K562 (cell line): ENCODE data around the gene PLPPR1. TPM values are rescaled to one million over a fixed set of nuclear protein-coding genes. Genes with fewer than 3 reads are reported as not detected.

ENCODE experiments used
- ATAC-seq: fragments of 200-7000 bp; cut with Tn5 transposase; 3 replicates; pipeline ENCODE4 v1.9.1; 2020; ENCODE audit warnings: moderate library complexity
- BruUV-seq: library from RNA; stranded (reverse); fragments of 400-500 nt; replicated peaks from 2 replicates; lab custom pipeline; 2021; lab: Mats Ljungman, UMichigan
- CTCF ChIA-PET: fragments of 300-600 bp; formaldehyde crosslinking; extraction: SDS; loops from one replicate; lab custom pipeline; 2021; ENCODE audit warnings: low intra/inter-chr PET ratio; lab: Yijun Ruan, JAX
- POLR2A ChIA-PET: fragments of 300-600, 350-650 bp; sonication (Branson Sonifier 250); formaldehyde crosslinking; extraction: SDS; loops from one replicate; lab custom pipeline; 2021; ENCODE audit warnings: antibody characterized with exemption, inconsistent platforms; lab: Yijun Ruan, JAX
- DNase-seq, 4 experiments: peaks; one replicate each; pipeline versions ENCODE4 v3.0.0 to v3.0.0-alpha.2; 2011 to 2018; ENCODE audit warnings: low spot score in 3 of 4, mixed read lengths in 3 of 4; ENCODE audit errors: extremely low read depth in 1 of 4
- FAIRE-seq: peaks from 2 replicates; lab custom pipeline; 2011; peaks lifted over from hg19 to GRCh38; lab: Jason Lieb, UNC
- H2AFZ ChIP-seq: 2 replicates; pipeline ENCODE4 v1.6.0; 2011; ENCODE audit warnings: low read depth, low read length, control low read depth, inconsistent platforms
- H3K27ac ChIP-seq: fragments of 200-600 bp; 3 replicates; pipeline ENCODE4 v1.8.0; 2011; ENCODE audit warnings: low read depth, mild to moderate bottlenecking, control low read depth, inconsistent platforms, low read length, moderate library complexity, mixed read lengths; ENCODE audit errors: extremely low read depth
- H3K27me3 ChIP-seq, 2 experiments: fragments of 300-600 bp in 1 of 2; 2 replicates in 1 of 2; 3 replicates in 1 of 2; pipeline versions ENCODE4 v1.6.0 to v1.8.0; 2011; ENCODE audit warnings: inconsistent platforms in 2 of 2, low read length in 2 of 2, mild to moderate bottlenecking in 1 of 2, mixed read lengths in 1 of 2, moderate library complexity in 1 of 2; ENCODE audit not compliant: control insufficient read depth in 2 of 2, insufficient read depth in 2 of 2
- H3K36me3 ChIP-seq: fragments of 300-600 bp; 3 replicates; pipeline ENCODE4 v1.8.0; 2011; ENCODE audit warnings: mild to moderate bottlenecking, low read length, inconsistent platforms; ENCODE audit not compliant: control insufficient read depth, insufficient read depth
- H3K4me1 ChIP-seq, 2 experiments: fragments of 200-600 bp in 1 of 2; replicated peaks in 1 of 2; 2 replicates in 1 of 2; 3 replicates in 1 of 2; pipeline versions ENCODE4 v1.5.1 to v1.8.0; 2011; ENCODE audit warnings: inconsistent platforms in 2 of 2, low read length in 2 of 2, mild to moderate bottlenecking in 1 of 2, mixed read lengths in 1 of 2, moderate library complexity in 1 of 2; ENCODE audit not compliant: control insufficient read depth in 2 of 2, insufficient read depth in 2 of 2
- H3K4me2 ChIP-seq: 2 replicates; pipeline ENCODE4 v1.6.1; 2011; ENCODE audit warnings: low read length, control low read depth, inconsistent platforms, mixed read lengths; ENCODE audit not compliant: insufficient read depth
- H3K4me3 ChIP-seq: fragments of 200-600 bp; sonication (generic), shearing (Covaris generic); 2 replicates; pipeline ENCODE4 v1.5.1; 2016; ENCODE audit warnings: control low read depth, inconsistent platforms
- H3K79me2 ChIP-seq: fragments of 200-600 bp; 3 replicates; pipeline ENCODE4 v1.8.0; 2011; ENCODE audit warnings: low read length, inconsistent platforms; ENCODE audit not compliant: control insufficient read depth, insufficient read depth
- H3K9ac ChIP-seq, 2 experiments: 2 replicates each; pipeline versions ENCODE4 v1.6.0 to v1.6.1; 2011; ENCODE audit warnings: low read depth in 2 of 2, low read length in 2 of 2, control low read depth in 1 of 2, inconsistent platforms in 1 of 2, mild to moderate bottlenecking in 1 of 2, mixed read lengths in 1 of 2; ENCODE audit not compliant: insufficient read depth in 1 of 2
- H3K9me1 ChIP-seq: one replicate; pipeline ENCODE4 v1.6.0; 2011; ENCODE audit warnings: inconsistent platforms, mild to moderate bottlenecking, low read length, moderate library complexity; ENCODE audit not compliant: control insufficient read depth, insufficient read depth
- H3K9me3 ChIP-seq: replicated peaks from 2 replicates; pipeline ENCODE4 v1.5.1; 2011; ENCODE audit warnings: low read depth, low read length, inconsistent platforms; ENCODE audit not compliant: control insufficient read depth, insufficient read depth
- H4K20me1 ChIP-seq: replicated peaks from 2 replicates; pipeline ENCODE4 v1.6.1; 2011; ENCODE audit warnings: low read length, inconsistent platforms, mixed read lengths; ENCODE audit not compliant: control insufficient read depth, insufficient read depth
- ELF4 ChIP-seq: fragments of 450-650 bp; formaldehyde crosslinking; IDR thresholded peaks from 2 replicates; pipeline ENCODE4 v1.4.0; 2022; ENCODE audit warnings: missing genetic modification characterization
- HDAC2 ChIP-seq: fragments of 450-650 bp; IDR thresholded peaks from 2 replicates; pipeline ENCODE4 v1.6.1; 2016; ENCODE audit warnings: mild to moderate bottlenecking
- HDAC6 ChIP-seq: IDR thresholded peaks from 2 replicates; pipeline ENCODE4 v1.6.1; 2012; ENCODE audit warnings: low read depth, mild to moderate bottlenecking, control low read depth, inconsistent platforms, low read length, moderate library complexity
- WGBS: fragments of 100-300 bp; shearing (Covaris generic); methylation state at CpG from one replicate; pipeline ENCODE4 v1.1.6; 2016; ENCODE audit warnings: low coverage, mixed read lengths; ENCODE audit not compliant: insufficient coverage; ENCODE audit errors: missing lambda C conversion rate; 5-methylcytosine and 5-hydroxymethylcytosine counted together
- in situ Hi-C: fragments of 300-500 bp; cut with MboI; formaldehyde crosslinking; loops from 4 replicates; pipeline ENCODE4 v1.15.0; 2018; ENCODE audit warnings: inconsistent platforms, mixed read lengths
- intact Hi-C: fragments of 100-400 bp; cut with micrococcal nuclease; formaldehyde crosslinking; loops from 2 replicates; pipeline ENCODE4 v1.14.2; 2022
- polyA plus RNA-seq, 8 experiments: library from polyadenylated mRNA; depleted of rRNA in 4 of 8; stranded (reverse) in 5 of 8; unstranded in 3 of 8; fragments of >200 nt; fragmentation: Nextera tagmentation in 2 of 8; fragmentation: Illumina TruSeq in 1 of 8; extraction: Ambion mirVana in 2 of 8; extraction: Trizol in 1 of 8; gene quantifications; 2 replicates each; pipeline versions ENCODE4 v1.2.1 to v1.2.3, GENCODE V29; 2011 to 2014; ENCODE audit warnings: inconsistent platforms in 1 of 8, missing spikeins in 1 of 8
- total RNA-seq, 7 experiments: library from RNA; depleted of rRNA in 6 of 7; stranded (reverse); fragments of >200 nt in 6 of 7; fragmentation: Illumina TruSeq in 2 of 7; extraction: Trizol in 2 of 7; gene quantifications; 2 replicates each; pipeline versions ENCODE4 v1.2.1 to v1.2.3, GENCODE V29; 2011 to 2021; ENCODE audit warnings: low replicate concordance in 1 of 7
- TF ChIP-seq, protein P1 (sequence below), 2 experiments: fragments of 450-650 bp; IDR thresholded peaks; 2 replicates each; pipeline ENCODE4 v1.6.1; 2018; ENCODE audit warnings: mild to moderate bottlenecking in 2 of 2, low read depth in 1 of 2; ENCODE audit not compliant: partially characterized antibody in 2 of 2
- TF ChIP-seq, protein P2 (sequence below): IDR thresholded peaks from 2 replicates; pipeline ENCODE4 v1.6.1; 2014; ENCODE audit warnings: antibody characterized with exemption
- TF ChIP-seq, protein P3 (sequence below): fragments of 450-650 bp; conservative IDR thresholded peaks from 2 replicates; pipeline ENCODE4 v1.6.1; 2016; ENCODE audit warnings: missing genetic modification characterization, low read depth, mild to moderate bottlenecking, missing compliant biosample characterization, moderate library complexity
- TF ChIP-seq, protein P4 (sequence below): fragments of 450-650 bp; formaldehyde crosslinking; conservative IDR thresholded peaks from 2 replicates; pipeline ENCODE4 v1.4.0; 2022; ENCODE audit warnings: mild to moderate bottlenecking, missing genetic modification characterization

The PLPPR1 gene
- total and polyA plus RNA-seq, 9 of the 15 experiments (the other 6 are each of a cell fraction or from before 2014, with no cell fraction given): not detected

DNA sequence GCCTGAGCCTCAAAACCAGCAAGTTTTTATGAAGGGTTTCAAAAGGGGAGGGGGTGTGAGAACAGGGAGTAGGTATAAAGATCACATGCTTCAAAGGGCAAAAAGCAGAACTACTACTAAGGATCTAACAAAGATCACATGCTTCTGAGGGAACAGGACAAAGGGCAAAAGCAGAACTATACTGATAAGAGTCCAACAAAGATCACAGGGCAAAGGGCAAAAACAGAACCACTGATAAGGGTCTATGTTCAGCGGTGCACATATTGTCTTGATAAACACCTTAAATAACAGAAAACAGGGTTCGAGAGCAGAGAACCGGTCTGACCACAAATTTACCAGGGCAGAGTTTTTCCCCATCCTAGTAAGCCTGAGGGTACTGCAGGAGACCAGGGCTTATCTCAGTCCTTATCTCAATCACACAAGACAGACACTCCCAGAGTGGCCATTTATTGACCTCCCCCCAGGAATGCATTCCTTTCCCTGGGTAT, 298.9 kb downstream of the PLPPR1 start (continued):
- TF ChIP-seq, protein P1, sequence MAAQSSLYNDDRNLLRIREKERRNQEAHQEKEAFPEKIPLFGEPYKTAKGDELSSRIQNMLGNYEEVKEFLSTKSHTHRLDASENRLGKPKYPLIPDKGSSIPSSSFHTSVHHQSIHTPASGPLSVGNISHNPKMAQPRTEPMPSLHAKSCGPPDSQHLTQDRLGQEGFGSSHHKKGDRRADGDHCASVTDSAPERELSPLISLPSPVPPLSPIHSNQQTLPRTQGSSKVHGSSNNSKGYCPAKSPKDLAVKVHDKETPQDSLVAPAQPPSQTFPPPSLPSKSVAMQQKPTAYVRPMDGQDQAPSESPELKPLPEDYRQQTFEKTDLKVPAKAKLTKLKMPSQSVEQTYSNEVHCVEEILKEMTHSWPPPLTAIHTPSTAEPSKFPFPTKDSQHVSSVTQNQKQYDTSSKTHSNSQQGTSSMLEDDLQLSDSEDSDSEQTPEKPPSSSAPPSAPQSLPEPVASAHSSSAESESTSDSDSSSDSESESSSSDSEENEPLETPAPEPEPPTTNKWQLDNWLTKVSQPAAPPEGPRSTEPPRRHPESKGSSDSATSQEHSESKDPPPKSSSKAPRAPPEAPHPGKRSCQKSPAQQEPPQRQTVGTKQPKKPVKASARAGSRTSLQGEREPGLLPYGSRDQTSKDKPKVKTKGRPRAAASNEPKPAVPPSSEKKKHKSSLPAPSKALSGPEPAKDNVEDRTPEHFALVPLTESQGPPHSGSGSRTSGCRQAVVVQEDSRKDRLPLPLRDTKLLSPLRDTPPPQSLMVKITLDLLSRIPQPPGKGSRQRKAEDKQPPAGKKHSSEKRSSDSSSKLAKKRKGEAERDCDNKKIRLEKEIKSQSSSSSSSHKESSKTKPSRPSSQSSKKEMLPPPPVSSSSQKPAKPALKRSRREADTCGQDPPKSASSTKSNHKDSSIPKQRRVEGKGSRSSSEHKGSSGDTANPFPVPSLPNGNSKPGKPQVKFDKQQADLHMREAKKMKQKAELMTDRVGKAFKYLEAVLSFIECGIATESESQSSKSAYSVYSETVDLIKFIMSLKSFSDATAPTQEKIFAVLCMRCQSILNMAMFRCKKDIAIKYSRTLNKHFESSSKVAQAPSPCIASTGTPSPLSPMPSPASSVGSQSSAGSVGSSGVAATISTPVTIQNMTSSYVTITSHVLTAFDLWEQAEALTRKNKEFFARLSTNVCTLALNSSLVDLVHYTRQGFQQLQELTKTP (IDR thresholded peaks at IDR 0.05; ENCODE audit: low read depth in 1 of 2, partially characterized antibody in 2 of 2): peak in 1 of 2 experiments; percentile 19
- TF ChIP-seq, protein P2, sequence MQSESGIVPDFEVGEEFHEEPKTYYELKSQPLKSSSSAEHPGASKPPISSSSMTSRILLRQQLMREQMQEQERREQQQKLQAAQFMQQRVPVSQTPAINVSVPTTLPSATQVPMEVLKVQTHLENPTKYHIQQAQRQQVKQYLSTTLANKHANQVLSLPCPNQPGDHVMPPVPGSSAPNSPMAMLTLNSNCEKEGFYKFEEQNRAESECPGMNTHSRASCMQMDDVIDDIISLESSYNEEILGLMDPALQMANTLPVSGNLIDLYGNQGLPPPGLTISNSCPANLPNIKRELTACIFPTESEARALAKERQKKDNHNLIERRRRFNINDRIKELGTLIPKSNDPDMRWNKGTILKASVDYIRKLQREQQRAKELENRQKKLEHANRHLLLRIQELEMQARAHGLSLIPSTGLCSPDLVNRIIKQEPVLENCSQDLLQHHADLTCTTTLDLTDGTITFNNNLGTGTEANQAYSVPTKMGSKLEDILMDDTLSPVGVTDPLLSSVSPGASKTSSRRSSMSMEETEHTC: peak; percentile 60

DNA sequence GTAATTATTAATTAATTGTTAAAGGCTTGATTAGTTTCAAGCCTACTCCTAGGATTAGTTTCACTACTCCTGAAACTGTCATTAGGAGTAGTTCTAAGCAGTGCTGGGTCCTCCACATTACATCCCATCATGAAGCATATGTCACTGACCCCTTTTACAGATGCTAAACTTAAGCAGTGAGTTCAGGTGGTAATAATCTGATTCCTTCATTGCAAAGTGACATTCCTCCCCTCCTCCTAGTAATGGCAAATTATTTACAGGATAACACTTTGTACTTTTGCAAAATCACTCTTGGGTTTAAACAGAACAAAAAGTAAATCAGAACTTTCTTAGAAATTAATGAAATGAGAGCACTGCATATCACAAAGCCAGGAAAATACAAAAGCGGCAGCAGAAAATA, 303.8 kb downstream of the PLPPR1 start:
- Histone ChIP-seq H3K27ac (no peak overlapping the region), H3K4me1 (peaks cover 0 to 5% of the 10 kb centered on the region in 2 experiments; a peak in 4 of 5 replicates), H3K36me3 (no peaks in the 10 kb centered on the region), H3K4me3 (no peak overlapping the region), H3K9me3 (no peaks in the 10 kb centered on the region; the same call in 1 of the 2 replicates), H2AFZ (no peak overlapping the region), H3K27me3 (no peaks in the 10 kb centered on the region), H3K79me2 (no peaks in the 10 kb centered on the region), H3K9ac (no peak overlapping the region), H3K4me2 (no peak overlapping the region), H3K9me1 (no peaks in the 10 kb centered on the region), H4K20me1 (no peaks in the 10 kb centered on the region)
- TF ChIP-seq ELF4 (CRISPR knock-in tag) (no peak), HDAC6 (no peak), HDAC2 (no peak)
- TF ChIP-seq, protein P3, sequence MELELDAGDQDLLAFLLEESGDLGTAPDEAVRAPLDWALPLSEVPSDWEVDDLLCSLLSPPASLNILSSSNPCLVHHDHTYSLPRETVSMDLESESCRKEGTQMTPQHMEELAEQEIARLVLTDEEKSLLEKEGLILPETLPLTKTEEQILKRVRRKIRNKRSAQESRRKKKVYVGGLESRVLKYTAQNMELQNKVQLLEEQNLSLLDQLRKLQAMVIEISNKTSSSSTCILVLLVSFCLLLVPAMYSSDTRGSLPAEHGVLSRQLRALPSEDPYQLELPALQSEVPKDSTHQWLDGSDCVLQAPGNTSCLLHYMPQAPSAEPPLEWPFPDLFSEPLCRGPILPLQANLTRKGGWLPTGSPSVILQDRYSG (tag): no peak
- TF ChIP-seq, protein P4, sequence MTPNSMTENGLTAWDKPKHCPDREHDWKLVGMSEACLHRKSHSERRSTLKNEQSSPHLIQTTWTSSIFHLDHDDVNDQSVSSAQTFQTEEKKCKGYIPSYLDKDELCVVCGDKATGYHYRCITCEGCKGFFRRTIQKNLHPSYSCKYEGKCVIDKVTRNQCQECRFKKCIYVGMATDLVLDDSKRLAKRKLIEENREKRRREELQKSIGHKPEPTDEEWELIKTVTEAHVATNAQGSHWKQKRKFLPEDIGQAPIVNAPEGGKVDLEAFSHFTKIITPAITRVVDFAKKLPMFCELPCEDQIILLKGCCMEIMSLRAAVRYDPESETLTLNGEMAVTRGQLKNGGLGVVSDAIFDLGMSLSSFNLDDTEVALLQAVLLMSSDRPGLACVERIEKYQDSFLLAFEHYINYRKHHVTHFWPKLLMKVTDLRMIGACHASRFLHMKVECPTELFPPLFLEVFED (CRISPR knock-in tag): no peak
- intact Hi-C loops: loop anchor here (10.0 kb wide), 2 partner anchors 58 to 202 kb away; partner anchors contain the start of gene RNF20
- no peak for FAIRE-seq
- in situ Hi-C loops: no loop called here
- CTCF ChIA-PET: no interaction called here
- 79% methylated on average over 1 of the region's 1 CpG for WGBS
- POLR2A ChIA-PET: no interaction called here
- no peak for DNase-seq
- BruUV-seq: no TSS peak
- ATAC-seq: no peak
